ENCODE measurements around the gene CAPRIN2. TPM values are rescaled to one million over a fixed set of nuclear protein-coding genes. Genes with fewer than 3 reads are reported as not detected.

CAPRIN2 gene
- total and polyA plus RNA-seq, 2 of the 8 experiments (the other 6 are each of a cell fraction or from before 2014, with no cell fraction given) = 24.8 to 52.0 TPM

GRCh38 chr12:30679241-30679640, 75.5 kb downstream of the CAPRIN2 start:
- no peak for TF ChIP-seq MAFK (IDR thresholded peaks at IDR 0.05; ENCODE audit: low read depth, low read length)
- Histone ChIP-seq H3K9ac (replicated peaks in 1 of 4; ENCODE audit: extremely low read depth in 1 of 4, low read depth in 3 of 4, low read length in 3 of 4) (no peak overlapping the region), H3K36me3 (ENCODE audit: control insufficient read depth in 2 of 4, insufficient read depth in 4 of 4, low read length in 3 of 4) (peaks cover 0 to 24% (median 2%) of the 10 kb centered on the region in 4 experiments; a peak in 5 of 8 replicates), H2AFZ (ENCODE audit: low read length) (no peak overlapping the region), H3K4me3 (ENCODE audit: extremely low read depth in 1 of 4, insufficient read depth in 2 of 4, low read depth in 3 of 4, low read length in 4 of 4) (no peak overlapping the region), H3K4me2 (ENCODE audit: insufficient read depth in 1 of 2, low read depth in 2 of 2, low read length in 2 of 2) (no peak overlapping the region), H2BK15ac (ENCODE audit: low read length) (no peak overlapping the region), H2BK120ac (replicated peaks; ENCODE audit: low read depth, low read length) (no peak overlapping the region), H3K18ac (ENCODE audit: extremely low read depth, low read length) (no peak overlapping the region), H2BK5ac (ENCODE audit: low read depth, low read length) (no peak overlapping the region), H4K20me1 (replicated peaks in 1 of 2; ENCODE audit: control insufficient read depth in 1 of 2, insufficient read depth in 2 of 2, low read length in 2 of 2) (no peaks in the 10 kb centered on the region), H4K8ac (ENCODE audit: extremely low read depth, insufficient read depth, low read length) (no peak overlapping the region), H3K27me3 (replicated peaks in 1 of 4; ENCODE audit: control insufficient read depth in 3 of 4, extremely low read depth in 1 of 4, insufficient read depth in 3 of 4, low read length in 3 of 4) (no peaks in the 10 kb centered on the region), H2AK5ac (ENCODE audit: low read depth, low read length) (no peak overlapping the region), H2BK20ac (ENCODE audit: low read length) (no peak overlapping the region), H3K14ac (ENCODE audit: insufficient read length) (no peak overlapping the region), H3K27ac (ENCODE audit: low read depth, low read length) (no peak overlapping the region), H3K23ac (ENCODE audit: insufficient read length) (no peak overlapping the region), H4K91ac (replicated peaks; ENCODE audit: insufficient read length, low read length) (no peak overlapping the region), H3K79me1 (ENCODE audit: low read depth, low read length) (no peaks in the 10 kb centered on the region), H3K9me3 (ENCODE audit: insufficient read depth in 2 of 2, low read depth in 1 of 2, low read length in 1 of 2) (no peaks in the 10 kb centered on the region), H3K23me2 (ENCODE audit: low read depth, low read length) (no peaks in the 10 kb centered on the region), H3K56ac (replicated peaks; ENCODE audit: insufficient read length, low read depth, low read length) (no peak overlapping the region), H3K79me2 (ENCODE audit: control insufficient read depth in 1 of 2, insufficient read depth in 2 of 2, low read length in 2 of 2) (no peaks in the 10 kb centered on the region), H2BK12ac (ENCODE audit: low read depth, low read length) (no peak overlapping the region), H3K4ac (replicated peaks; ENCODE audit: insufficient read length, low read depth, low read length) (no peak overlapping the region), H3K4me1 (replicated peaks in 1 of 4; ENCODE audit: control insufficient read depth in 3 of 4, insufficient read depth in 4 of 4, low read length in 3 of 4) (no peaks in the 10 kb centered on the region), H4K5ac (ENCODE audit: insufficient read length, low read depth, low read length) (no peak overlapping the region)
- ChIA-PET POLR2A (ENCODE audit: partially characterized antibody) (no interaction called here), CTCF (ENCODE audit: partially characterized antibody) (interaction anchor here (0.9 kb wide), 1 partner anchor 16 kb away, joined by 3 read pairs; the partner anchor contains the start of gene IPO8)
- WGBS, 2 experiments (ENCODE audit: extremely low coverage in 1 of 2, insufficient coverage in 1 of 2, insufficient read length in 1 of 2, insufficient replicate concordance in 2 of 2, low coverage in 1 of 2, low lambda C conversion rate in 2 of 2, missing lambda C conversion rate in 1 of 2) = 74% methylated on average over 1 of the region's 1 CpG; no CpG with 5 or more reads in 1 of the 2 experiments
- no peak for DNase-seq (ENCODE audit: low read depth in 1 of 2, low spot score in 2 of 2)
- no peak for FAIRE-seq

Data from H1 (cell line).